ENCODE measurements around the gene SLC46A2. TPM values are rescaled to one million over a fixed set of nuclear protein-coding genes. Genes with fewer than 3 reads are reported as not detected.

The SLC46A2 gene
- polyA plus RNA-seq, 1 donor from 2014 or later = not detected

- Histone ChIP-seq H3K9ac (ENCODE audit: low read length) (no peak overlapping the region), H3K27me3 (ENCODE audit: insufficient read depth, low read depth, low read length) (no peaks in the 10 kb centered on the region), H3F3A (ENCODE audit: insufficient read depth, low read length, poor library complexity, severe bottlenecking) (no peaks in the 10 kb centered on the region), H3K9me2 (ENCODE audit: insufficient read depth, low read length) (no peaks in the 10 kb centered on the region), H3K4me3 (ENCODE audit: low read length) (no peak overlapping the region), H3K79me2 (replicated peaks; ENCODE audit: insufficient read depth, low read length) (no peaks in the 10 kb centered on the region), H3K4me2 (ENCODE audit: low read length) (no peak overlapping the region), H2AFZ (ENCODE audit: low read depth, low read length) (no peak overlapping the region), H4K20me1 (ENCODE audit: insufficient read depth) (no peaks in the 10 kb centered on the region), H3K27ac (ENCODE audit: low read length) (no peak overlapping the region), H3K9me3 (ENCODE audit: low read length) (no peaks in the 10 kb centered on the region), H3K36me3 (ENCODE audit: insufficient read depth, low read length) (peaks cover 4% of the 10 kb centered on the region)
- TF ChIP-seq POLR2AphosphoS5 (IDR thresholded peaks at IDR 0.05) = no peak
- no peak for TF ChIP-seq REST (IDR thresholded peaks at IDR 0.05; ENCODE audit: borderline replicate concordance)
- no peak for TF ChIP-seq CTCF (IDR thresholded peaks at IDR 0.05; ENCODE audit: poor library complexity, severe bottlenecking)
- TF ChIP-seq TAF1 (IDR thresholded peaks at IDR 0.05; ENCODE audit: low read depth) = no peak
- no peak for TF ChIP-seq EP300 (conservative IDR thresholded peaks at IDR 0.05; ENCODE audit: poor library complexity, severe bottlenecking)
- TF ChIP-seq RAD21 (conservative IDR thresholded peaks at IDR 0.05) = no peak
- no peak for TF ChIP-seq SMC3 (conservative IDR thresholded peaks at IDR 0.05; ENCODE audit: poor library complexity)
- no peak for TF ChIP-seq EZH2 (IDR thresholded peaks at IDR 0.05; ENCODE audit: borderline replicate concordance, insufficient read depth, low read length, poor library complexity, severe bottlenecking)
Measured at GRCh38 chr9:112880650-112881049, 10.0 kb downstream of the SLC46A2 start.

- Histone ChIP-seq H4K20me1 (ENCODE audit: insufficient read depth) (no peaks in the 10 kb centered on the region), H2AFZ (ENCODE audit: low read depth, low read length) (no peak overlapping the region), H3K27ac (ENCODE audit: low read length) (no peak overlapping the region), H3K9me2 (ENCODE audit: insufficient read depth, low read length) (no peaks in the 10 kb centered on the region), H3K4me3 (ENCODE audit: low read length) (no peak overlapping the region), H3K79me2 (replicated peaks; ENCODE audit: insufficient read depth, low read length) (no peaks in the 10 kb centered on the region), H3K9me3 (ENCODE audit: low read length) (no peaks in the 10 kb centered on the region), H3K36me3 (ENCODE audit: insufficient read depth, low read length) (peaks cover 8% of the 10 kb centered on the region), H3F3A (ENCODE audit: insufficient read depth, low read length, poor library complexity, severe bottlenecking) (no peaks in the 10 kb centered on the region), H3K4me2 (ENCODE audit: low read length) (no peak overlapping the region), H3K27me3 (ENCODE audit: insufficient read depth, low read depth, low read length) (no peaks in the 10 kb centered on the region), H3K9ac (ENCODE audit: low read length) (no peak overlapping the region)
- TF ChIP-seq EZH2 (IDR thresholded peaks at IDR 0.05; ENCODE audit: borderline replicate concordance, insufficient read depth, low read length, poor library complexity, severe bottlenecking) (no peak), POLR2AphosphoS5 (IDR thresholded peaks at IDR 0.05) (no peak), CTCF (IDR thresholded peaks at IDR 0.05; ENCODE audit: poor library complexity, severe bottlenecking) (no peak), SMC3 (conservative IDR thresholded peaks at IDR 0.05; ENCODE audit: poor library complexity) (no peak), MXI1 (conservative IDR thresholded peaks at IDR 0.05; ENCODE audit: poor library complexity, severe bottlenecking) (no peak), RAD21 (conservative IDR thresholded peaks at IDR 0.05) (no peak), EP300 (conservative IDR thresholded peaks at IDR 0.05; ENCODE audit: poor library complexity, severe bottlenecking) (no peak), REST (IDR thresholded peaks at IDR 0.05; ENCODE audit: borderline replicate concordance) (no peak)
Measured at GRCh38 chr9:112878752-112879151, 11.9 kb downstream of the SLC46A2 start.

All from neural cell (in vitro differentiated cells).